HEK293T (cell line): Measurements from ENCODE around the gene SSNA1.

ENCODE experiments used
- BHLHE40 ChIP-seq: fragments of 450-650 bp; IDR thresholded peaks from 2 replicates; pipeline ENCODE4 v1.6.1; 2016; ENCODE audit warnings: mild to moderate bottlenecking, moderate library complexity, borderline replicate concordance
- FOXA1 ChIP-seq: fragments of 450-650 bp; IDR thresholded peaks from 2 replicates; pipeline ENCODE4 v1.6.1; 2016; ENCODE audit warnings: mild to moderate bottlenecking
- FOXM1 ChIP-seq: fragments of 450-650 bp; IDR thresholded peaks from 2 replicates; pipeline ENCODE4 v1.6.1; 2017; ENCODE audit warnings: mild to moderate bottlenecking, borderline replicate concordance
- PKNOX1 ChIP-seq: fragments of 450-650 bp; IDR thresholded peaks from 2 replicates; pipeline ENCODE4 v1.6.1; 2016
- SUZ12 ChIP-seq: fragments of 450-650 bp; IDR thresholded peaks from 2 replicates; pipeline ENCODE4 v1.6.1; 2016; ENCODE audit warnings: mild to moderate bottlenecking

GRCh38 chr9:137172901-137173795 is 15.3 kb upstream of the SSNA1 start:
- TF ChIP-seq BHLHE40 (no peak), FOXA1 (no peak), FOXM1 (no peak), PKNOX1 (no peak), SUZ12 (no peak)
